Glomerular endothelial cell (primary cell): ENCODE measurements around the gene KIAA0513. TPM values are rescaled to one million over a fixed set of nuclear protein-coding genes. Genes with fewer than 3 reads are reported as not detected.

Experiments
- DNase-seq: peaks from one replicate; pipeline ENCODE4 v3.0.0-alpha.2; 2011; ENCODE audit warnings: low read depth, low spot score; ENCODE audit errors: extremely low read depth
- total RNA-seq: library from RNA; depleted of rRNA; stranded (reverse); fragments of >200 nt; gene quantifications from 2 replicates; pipeline ENCODE4 v1.2.3, GENCODE V29; 2015

The KIAA0513 gene, protein sequence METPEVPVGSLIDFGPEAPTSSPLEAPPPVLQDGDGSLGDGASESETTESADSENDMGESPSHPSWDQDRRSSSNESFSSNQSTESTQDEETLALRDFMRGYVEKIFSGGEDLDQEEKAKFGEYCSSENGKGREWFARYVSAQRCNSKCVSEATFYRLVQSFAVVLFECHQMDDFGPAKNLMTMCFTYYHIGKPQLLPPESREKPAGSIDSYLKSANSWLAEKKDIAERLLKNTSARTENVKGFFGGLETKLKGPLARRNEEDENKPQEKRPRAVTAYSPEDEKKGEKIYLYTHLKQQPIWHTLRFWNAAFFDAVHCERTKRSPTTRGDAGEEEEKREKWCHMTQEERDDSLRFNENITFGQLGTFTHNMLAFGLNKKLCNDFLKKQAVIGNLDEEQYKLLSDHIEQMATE
- 4.6 and 6.2 TPM in 2 replicates for total RNA-seq

- DNase-seq = no peak
Measured at GRCh38 chr16:85027349-85027957, at the start of gene KIAA0513. KIAA0513 (plus strand) TSS chr16:85027795; CDS start chr16:85067072, 39,277 bp downstream.

GRCh38 chr16:84979516-84979915 is 48.1 kb upstream of the KIAA0513 start:
- DNase-seq = no peak

DNA sequence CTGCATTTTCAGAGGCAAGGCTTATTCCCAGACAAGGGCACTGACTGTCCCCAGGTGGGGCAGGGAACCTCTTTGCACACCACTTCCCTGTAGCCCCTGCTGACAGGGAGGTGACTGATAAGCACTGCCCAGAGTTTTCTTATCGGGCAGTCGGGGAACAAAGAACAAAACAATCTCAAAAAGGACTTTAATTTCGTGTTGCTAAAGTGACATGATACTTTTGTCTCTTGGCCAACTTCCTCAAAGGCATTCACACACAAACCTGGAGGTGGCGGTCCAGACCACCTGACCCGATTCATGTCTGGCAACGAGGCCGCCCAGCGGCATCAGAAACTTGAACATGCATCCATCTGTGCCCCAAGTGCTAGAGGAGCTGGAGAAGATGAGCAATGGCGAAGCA is 45.2 kb upstream of the KIAA0513 start:
- DNase-seq = no peak

DNA sequence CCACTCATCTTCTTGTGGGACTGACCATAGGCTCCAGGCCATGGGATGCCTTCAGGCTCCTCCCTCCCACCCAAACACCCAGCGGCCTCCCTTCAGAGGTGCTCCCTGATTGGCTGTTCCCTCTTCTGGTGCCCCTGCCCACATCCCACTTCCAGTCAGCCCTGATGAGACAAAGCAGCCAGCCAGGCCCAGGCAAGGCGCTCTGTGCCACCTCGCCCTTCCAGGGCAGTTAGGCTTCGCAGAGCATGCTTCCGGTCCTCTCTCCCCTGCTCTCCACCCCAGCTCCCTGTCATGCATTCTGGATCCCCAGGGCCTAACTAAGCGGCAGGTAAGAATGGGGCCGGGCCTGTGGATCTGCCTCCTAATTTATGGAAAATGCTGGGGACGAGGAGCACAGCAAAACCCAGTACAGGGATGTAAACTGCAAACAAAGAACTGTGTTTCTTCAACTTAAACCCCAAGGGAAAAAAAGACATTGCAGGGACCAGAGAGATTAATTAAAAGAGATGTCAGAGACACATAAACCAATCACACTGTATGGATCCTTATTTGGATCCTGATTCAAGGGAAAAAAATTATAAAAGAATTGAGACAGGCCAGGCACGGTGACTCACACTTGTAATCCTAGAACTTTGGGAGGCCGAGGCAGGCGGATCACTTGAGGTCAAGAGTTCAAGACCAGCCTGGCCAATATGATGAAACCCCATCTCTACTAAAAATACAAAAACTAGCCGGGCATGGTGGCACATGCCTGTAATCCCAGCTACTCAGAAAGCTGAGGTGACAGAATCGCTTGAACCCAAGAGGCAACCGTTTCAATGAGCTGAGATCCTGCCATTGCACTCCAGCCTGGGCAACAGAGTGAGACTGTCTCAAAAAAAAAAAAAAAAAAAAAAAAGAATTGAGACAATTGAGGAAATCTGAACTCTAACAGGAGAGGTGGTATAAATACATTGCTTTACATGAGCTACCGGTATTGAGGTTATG is 42.2 kb upstream of the KIAA0513 start:
- no peak for DNase-seq

- no peak for DNase-seq
Measured at GRCh38 chr16:84986102-84986501, 41.5 kb upstream of the KIAA0513 start.

GRCh38 chr16:84986879-84987278 is 40.7 kb upstream of the KIAA0513 start:
- no peak for DNase-seq

- no peak for DNase-seq
Measured at GRCh38 chr16:84988328-84989080, 39.1 kb upstream of the KIAA0513 start.

DNA sequence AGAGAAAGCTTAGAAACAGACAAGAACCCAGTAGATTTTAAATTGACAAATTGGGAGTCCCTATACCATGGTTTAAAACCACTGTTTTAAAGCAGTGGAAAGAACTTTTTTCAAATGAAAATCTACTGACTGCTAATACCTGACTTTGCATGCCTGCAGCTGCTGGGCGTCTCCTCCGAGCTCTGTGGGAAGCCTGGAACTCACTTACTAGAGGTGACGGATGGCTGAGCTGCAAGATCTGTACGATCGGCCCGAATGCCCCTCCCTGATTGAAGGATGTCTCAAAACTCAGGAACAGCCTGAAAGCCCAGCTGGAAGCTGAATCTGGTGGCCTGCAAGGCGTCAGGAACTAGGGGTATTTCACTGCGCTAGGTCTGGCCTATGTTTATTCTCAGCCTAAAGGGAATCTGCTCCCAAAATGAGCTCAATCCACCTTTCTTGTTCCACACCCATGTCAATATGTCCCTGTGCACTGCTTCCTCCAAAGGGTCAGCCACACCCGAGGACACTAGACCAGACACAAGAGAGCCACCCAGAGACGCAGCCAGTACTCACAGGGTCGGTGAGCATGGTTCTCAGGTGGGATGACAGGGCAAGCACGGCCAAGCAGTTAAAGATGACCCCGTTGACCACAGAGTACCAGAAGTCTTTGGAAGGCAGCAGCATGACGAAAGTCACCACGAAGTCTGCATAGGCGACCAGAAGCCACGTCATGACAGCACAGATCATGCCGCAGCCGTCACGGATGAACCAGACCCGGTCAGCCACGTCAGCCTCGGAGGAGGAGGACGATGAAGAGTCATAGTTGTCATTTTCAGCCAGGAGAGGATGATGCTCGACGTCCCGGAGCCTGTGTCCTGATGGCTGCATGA is 37.6 kb upstream of the KIAA0513 start:
- no peak for DNase-seq

GRCh38 chr16:84990782-84991181 is 36.8 kb upstream of the KIAA0513 start:
- DNase-seq = no peak

DNA sequence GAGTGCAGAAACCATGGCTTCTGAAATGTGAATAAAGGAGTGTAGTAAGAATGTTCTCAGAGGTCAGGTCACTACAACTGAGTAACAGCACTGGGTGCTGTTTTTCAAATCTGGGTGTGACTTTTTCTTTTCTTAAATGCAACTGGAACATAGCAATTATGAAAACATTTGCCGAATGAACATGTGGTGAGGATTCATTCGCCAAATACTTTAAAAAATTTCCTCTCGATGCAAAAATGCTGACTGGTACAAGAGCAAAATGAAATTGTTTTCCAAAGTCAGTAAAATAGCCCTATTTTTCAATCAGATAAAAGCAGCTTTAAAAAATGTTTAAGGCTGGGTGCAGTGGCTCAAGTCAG is 34.9 kb upstream of the KIAA0513 start:
- DNase-seq = no peak

- DNase-seq = no peak
Measured at GRCh38 chr16:84993926-84994325, 33.7 kb upstream of the KIAA0513 start.

- DNase-seq = no peak
Measured at GRCh38 chr16:84995663-84996062, 31.9 kb upstream of the KIAA0513 start.

GRCh38 chr16:84996365-84996764 is 31.2 kb upstream of the KIAA0513 start:
- DNase-seq = no peak

GRCh38 chr16:84999200-84999599 is 28.4 kb upstream of the KIAA0513 start:
- peak; percentile 45 for DNase-seq

DNA sequence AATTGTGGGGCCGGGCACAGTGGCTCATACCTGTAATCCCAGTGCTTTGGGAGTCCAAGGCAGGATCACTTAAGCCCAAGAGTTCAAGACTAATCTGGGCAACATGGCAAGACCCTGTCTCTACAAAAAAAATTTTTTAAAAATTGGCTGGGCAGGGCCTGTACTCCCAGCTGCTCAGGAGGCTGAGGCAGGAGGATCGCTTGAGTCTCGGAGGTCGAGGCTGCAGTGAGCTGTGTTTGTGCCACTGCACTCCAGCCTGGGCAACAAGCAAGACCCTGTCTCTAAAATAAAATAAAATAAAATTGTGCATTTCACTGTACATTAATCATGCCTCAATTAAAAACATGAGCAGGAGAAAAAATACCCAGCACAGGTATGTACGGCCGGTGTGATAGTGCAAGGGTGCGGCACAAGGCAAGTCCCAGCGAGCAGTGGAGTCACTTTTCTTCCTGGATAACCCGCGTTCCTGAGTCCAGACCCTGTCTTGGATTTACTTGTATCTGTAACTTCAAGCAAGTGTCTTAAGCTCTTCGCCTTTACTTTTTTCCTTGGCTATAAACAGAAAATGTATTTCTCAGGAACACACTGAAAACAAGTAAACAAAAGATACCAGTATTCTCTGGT is 27.6 kb upstream of the KIAA0513 start:
- DNase-seq = no peak

GRCh38 chr16:85002099-85002541 is 25.5 kb upstream of the KIAA0513 start:
- no peak for DNase-seq

- no peak for DNase-seq
Measured at GRCh38 chr16:85002608-85003007, 25.0 kb upstream of the KIAA0513 start.

- no peak for DNase-seq
Measured at GRCh38 chr16:85003076-85003475, 24.5 kb upstream of the KIAA0513 start.
